Fibroblast of lung (primary cell): ENCODE measurements around the gene B4GALT7. TPM values are rescaled to one million over a fixed set of nuclear protein-coding genes. Genes with fewer than 3 reads are reported as not detected.

Experiments used
- DNase-seq, 2 donors: peaks; one replicate each; pipeline versions ENCODE4 v3.0.0 to v3.0.0-alpha.2; 2010; ENCODE audit warnings: low read depth in 2 of 2
- H2AFZ ChIP-seq: 2 replicates; pipeline ENCODE4 v1.5.1; 2012; ENCODE audit warnings: low read length, control low read depth, inconsistent platforms
- H3K27ac ChIP-seq: 2 replicates; pipeline ENCODE4 v1.5.1; 2011; ENCODE audit warnings: low read length, control low read depth; ENCODE audit not compliant: insufficient read depth
- H3K27me3 ChIP-seq: 2 replicates; pipeline ENCODE4 v1.5.1; 2011; ENCODE audit warnings: mild to moderate bottlenecking, low read length; ENCODE audit not compliant: control insufficient read depth, insufficient read depth
- H3K36me3 ChIP-seq: 2 replicates; pipeline ENCODE4 v1.5.1; 2011; ENCODE audit warnings: low read length; ENCODE audit not compliant: control insufficient read depth, insufficient read depth
- H3K4me1 ChIP-seq: 2 replicates; pipeline ENCODE4 v1.5.1; 2011; ENCODE audit warnings: low read length; ENCODE audit not compliant: control insufficient read depth, insufficient read depth; ENCODE audit errors: extremely low read depth
- H3K4me2 ChIP-seq: 2 replicates; pipeline ENCODE4 v1.5.1; 2011; ENCODE audit warnings: low read length, control low read depth; ENCODE audit not compliant: insufficient read depth; ENCODE audit errors: extremely low read depth
- H3K4me3 ChIP-seq, 4 experiments: fragments of 200-600 bp in 1 of 4; sonication (generic) in 1 of 4; replicated peaks in 1 of 4; 2 replicates each; pipeline ENCODE4 v1.5.1; 2011 to 2016; ENCODE audit warnings: low read length in 4 of 4, low read depth in 3 of 4, mild to moderate bottlenecking in 3 of 4, control low read depth in 2 of 4, inconsistent platforms in 1 of 4, mixed read lengths in 1 of 4; ENCODE audit not compliant: insufficient read depth in 1 of 4; ENCODE audit errors: control extremely low read depth in 1 of 4
- H3K79me2 ChIP-seq: 2 replicates; pipeline ENCODE4 v1.5.1; 2012; ENCODE audit warnings: mild to moderate bottlenecking, low read length, inconsistent platforms; ENCODE audit not compliant: control insufficient read depth, insufficient read depth
- H3K9ac ChIP-seq: 2 replicates; pipeline ENCODE4 v1.5.1; 2011; ENCODE audit warnings: mild to moderate bottlenecking, low read length, control low read depth; ENCODE audit not compliant: insufficient read depth
- H3K9me3 ChIP-seq: 2 replicates; pipeline ENCODE4 v1.5.1; 2012; ENCODE audit warnings: low read depth, low read length; ENCODE audit not compliant: control insufficient read depth, insufficient read depth
- H4K20me1 ChIP-seq: 2 replicates; pipeline ENCODE4 v1.5.1; 2011; ENCODE audit warnings: low read length; ENCODE audit not compliant: control insufficient read depth, insufficient read depth; ENCODE audit errors: extremely low read depth
- CTCF ChIP-seq, 2 donors: IDR thresholded peaks in 1 of 2; conservative IDR thresholded peaks in 1 of 2; 1 replicate in 1 of 2; 2 replicates in 1 of 2; pipeline ENCODE4 v1.5.1; 2011 to 2012; ENCODE audit warnings: low read length in 2 of 2, control low read depth in 1 of 2, inconsistent platforms in 1 of 2, low read depth in 1 of 2, mild to moderate bottlenecking in 1 of 2
- EZH2 ChIP-seq: IDR thresholded peaks from 2 replicates; pipeline ENCODE4 v1.5.1; 2012; ENCODE audit warnings: low read length, control low read depth, mild to moderate bottlenecking; ENCODE audit errors: missing control alignments
- polyA plus RNA-seq, 2 donors: library from polyadenylated mRNA; depleted of rRNA in 1 of 2; stranded (reverse) in 1 of 2; unstranded in 1 of 2; fragments of >200 nt; gene quantifications; 2 replicates each; pipeline ENCODE4 v1.2.1, GENCODE V29; 2011 to 2012; ENCODE audit warnings: missing spikeins in 1 of 2
- total RNA-seq: library from RNA; depleted of rRNA; stranded (reverse); fragments of >200 nt; gene quantifications from 2 replicates; pipeline ENCODE4 v1.2.1, GENCODE V29; 2014

B4GALT7 gene
- total and polyA plus RNA-seq, 2 donors (not counting 1 experiment from before 2014, with no cell fraction given): 20.8 to 29.1 TPM

- DNase-seq: no peak
These were observed 3.1 kb upstream of the B4GALT7 start for GRCh38 chr5:177596775-177597238.

GRCh38 chr5:177598477-177598876 lies 1.5 kb upstream of the B4GALT7 start:
- H3K4me2 ChIP-seq: no peak overlapping the region
- H3K36me3 ChIP-seq: peaks cover 26% of the 10 kb centered on the region
- TF ChIP-seq EZH2 (no peak), CTCF (conservative IDR thresholded peaks at IDR 0.05 in 1 of 2, IDR thresholded peaks at IDR 0.05 in 1 of 2; ENCODE audit: low read depth in 1 of 2, low read length in 2 of 2) (no peak)
- no peaks in the 10 kb centered on the region for H4K20me1 ChIP-seq
- no peak overlapping the region for H3K27ac ChIP-seq
- no peaks in the 10 kb centered on the region for H3K9me3 ChIP-seq
- H3K9ac ChIP-seq: no peak overlapping the region
- peaks cover 2% of the 10 kb centered on the region for H3K4me1 ChIP-seq
- no peaks in the 10 kb centered on the region for H3K27me3 ChIP-seq
- H2AFZ ChIP-seq: no peak overlapping the region
- peaks cover 8% of the 10 kb centered on the region for H3K79me2 ChIP-seq
- DNase-seq: peak in 1 of 2 donors; percentile 18
- H3K4me3 ChIP-seq: no peak overlapping the region

More at GRCh38 chr5:177596775-177597238, 3.1 kb upstream of the B4GALT7 start:
- Histone ChIP-seq H3K4me3 (no peak overlapping the region), H3K36me3 (peaks cover 29% of the 10 kb centered on the region), H3K9me3 (no peaks in the 10 kb centered on the region), H4K20me1 (no peaks in the 10 kb centered on the region), H3K4me2 (no peak overlapping the region), H3K27ac (no peak overlapping the region), H2AFZ (no peak overlapping the region), H3K4me1 (peaks cover 6% of the 10 kb centered on the region), H3K27me3 (no peaks in the 10 kb centered on the region), H3K79me2 (peaks cover 21% of the 10 kb centered on the region), H3K9ac (no peak overlapping the region)
- no peak for TF ChIP-seq CTCF (conservative IDR thresholded peaks at IDR 0.05 in 1 of 2, IDR thresholded peaks at IDR 0.05 in 1 of 2; ENCODE audit: low read depth in 1 of 2, low read length in 2 of 2)
- no peak for TF ChIP-seq EZH2

DNA sequence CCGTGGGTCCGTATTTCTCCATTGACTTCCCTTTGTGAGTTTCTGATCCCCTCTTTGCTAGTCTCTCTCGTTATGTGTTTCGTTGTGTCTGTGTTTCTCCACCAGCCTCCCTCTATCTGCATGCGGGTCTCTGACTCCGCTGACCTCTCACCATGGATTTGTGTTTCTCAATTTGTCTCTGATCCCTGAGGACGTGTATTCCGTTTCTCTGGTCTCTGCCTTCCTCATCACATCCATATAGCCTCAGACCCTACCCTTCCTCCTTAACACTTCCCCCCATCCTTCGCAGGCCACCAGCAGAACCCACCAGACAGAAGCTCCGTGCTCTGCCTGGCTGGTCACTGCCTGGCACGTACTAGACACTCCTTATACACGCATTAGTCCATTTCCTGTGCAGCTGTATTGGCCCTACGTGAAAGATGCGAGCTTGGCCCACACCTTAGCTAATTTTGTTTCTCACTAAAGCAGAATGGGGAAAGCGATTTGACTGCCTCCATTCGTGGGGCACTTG lies 631 bp downstream of the B4GALT7 start:
- Histone ChIP-seq H4K20me1 (no peaks in the 10 kb centered on the region), H2AFZ (peak overlapping the region; percentile 54), H3K4me1 (no peaks in the 10 kb centered on the region), H3K9ac (peak overlapping the region; percentile 87), H3K4me3 (peak overlapping the region; percentile 56 to 94 (median 72)), H3K27me3 (no peaks in the 10 kb centered on the region), H3K27ac (peak overlapping the region; percentile 44), H3K4me2 (peak overlapping the region; percentile 88), H3K9me3 (no peaks in the 10 kb centered on the region), H3K79me2 (peaks cover 2% of the 10 kb centered on the region), H3K36me3 (peaks cover 7% of the 10 kb centered on the region)
- TF ChIP-seq CTCF (conservative IDR thresholded peaks at IDR 0.05 in 1 of 2, IDR thresholded peaks at IDR 0.05 in 1 of 2; ENCODE audit: low read depth in 1 of 2, low read length in 2 of 2) (no peak), EZH2 (no peak)
- peak in 1 of 2 donors; percentile 52 for DNase-seq
